Measurements from ENCODE around the gene FANCD2OS.

DNA sequence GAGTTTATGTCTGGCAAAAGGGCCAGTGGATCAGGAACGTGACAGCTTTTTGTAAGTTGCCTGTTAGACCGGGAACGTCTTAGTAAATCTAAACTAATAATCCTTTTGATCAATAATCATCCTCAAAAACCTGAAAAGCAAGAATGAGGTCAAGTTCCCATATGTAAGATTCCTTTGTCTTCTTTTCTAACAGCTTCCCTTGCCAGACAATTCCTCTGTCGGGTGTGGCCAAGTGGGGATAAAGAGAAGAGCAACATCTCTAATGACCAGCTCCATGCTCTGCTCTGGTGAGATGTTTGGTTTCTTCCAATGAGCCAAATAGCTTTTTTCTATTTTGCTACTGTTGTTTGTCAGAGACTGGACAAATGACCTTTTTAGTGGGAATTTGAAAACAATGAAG is 19.8 kb downstream of the FANCD2OS start:
- TF ChIP-seq POLR2A (IDR thresholded peaks at IDR 0.05; ENCODE audit: low read depth, low read length) (no peak), PAX5 (IDR thresholded peaks at IDR 0.05; ENCODE audit: insufficient read depth, low read length, severe bottlenecking) (no peak), POU2F2 (IDR thresholded peaks at IDR 0.05; ENCODE audit: low read depth, low read length) (no peak), TAF1 (IDR thresholded peaks at IDR 0.05; ENCODE audit: low read depth, low read length) (no peak), POLR2AphosphoS5 (IDR thresholded peaks at IDR 0.05; ENCODE audit: low read depth, low read length) (no peak), SPI1 (IDR thresholded peaks at IDR 0.05; ENCODE audit: low read depth, low read length) (no peak)

Data from GM12891 (cell line).